T-cell (primary cell): Measurements from ENCODE around the gene HSD17B14. TPM values are rescaled to one million over a fixed set of nuclear protein-coding genes. Genes with fewer than 3 reads are reported as not detected.
"Not testable (repeated sequence)": the region's sequence is repeated elsewhere in the genome, so short reads cannot be mapped to it uniquely, and the experiment has no call there.

Source experiments
- ATAC-seq, 4 experiments: fragments of 200-7000 bp in 3 of 4; fragments of 150-1000 bp in 1 of 4; cut with Tn5 transposase; replicated peaks in 1 of 4; 1 replicate in 3 of 4; 2 replicates in 1 of 4; pipeline ENCODE4 v1.10.0; 2021; ENCODE audit warnings: moderate library complexity in 3 of 4, mild to moderate bottlenecking in 2 of 4, moderate number of reproducible peaks in 1 of 4
- CTCF ChIA-PET, 2 donors: fragments of 300-600 bp; sonication (Branson Sonifier 250); formaldehyde crosslinking; loops; one replicate each; lab custom pipeline; 2022; ENCODE audit warnings: antibody characterized with exemption in 2 of 2; lab: Charles Lee
- POLR2A ChIA-PET, 2 donors: fragments of 300-600 bp; sonication (Branson Sonifier 250); formaldehyde crosslinking; loops; one replicate each; lab custom pipeline; 2022; ENCODE audit warnings: antibody characterized with exemption in 2 of 2; lab: Charles Lee
- DNase-seq, 35 experiments: peaks; one replicate each; pipeline versions ENCODE4 v3.0.0 to v3.0.0-alpha.2; 2013 to 2023
- H3K27ac ChIP-seq: one replicate; pipeline ENCODE4 v1.5.1; 2013; ENCODE audit warnings: low read length
- H3K27me3 ChIP-seq, 2 experiments: replicated peaks in 1 of 2; 1 replicate in 1 of 2; 2 replicates in 1 of 2; pipeline versions ENCODE4 v1.6.1 to v1.7.0; 2013; ENCODE audit warnings: low read length in 1 of 2, mixed read lengths in 1 of 2; ENCODE audit not compliant: control insufficient read depth in 2 of 2, insufficient read depth in 2 of 2; ENCODE audit errors: extremely low read depth in 1 of 2
- H3K36me3 ChIP-seq, 2 donors: 1 replicate in 1 of 2; 2 replicates in 1 of 2; pipeline versions ENCODE4 v1.6.1 to v1.7.0; 2013; ENCODE audit warnings: low read length in 1 of 2; ENCODE audit not compliant: control insufficient read depth in 2 of 2, insufficient read depth in 1 of 2; ENCODE audit errors: extremely low read depth in 1 of 2
- H3K4me1 ChIP-seq, 2 experiments: 1 replicate in 1 of 2; 2 replicates in 1 of 2; pipeline versions ENCODE4 v1.6.1 to v1.7.0; 2013; ENCODE audit warnings: low read length in 2 of 2, mixed read lengths in 1 of 2; ENCODE audit not compliant: insufficient read depth in 2 of 2, control insufficient read depth in 1 of 2; ENCODE audit errors: extremely low read depth in 1 of 2
- H3K4me3 ChIP-seq, 2 donors: 1 replicate in 1 of 2; 2 replicates in 1 of 2; pipeline versions ENCODE4 v1.5.1 to v1.7.0; 2013; ENCODE audit warnings: mild to moderate bottlenecking in 2 of 2, low read length in 1 of 2, moderate library complexity in 1 of 2; ENCODE audit not compliant: control insufficient read depth in 1 of 2; ENCODE audit errors: extremely low read depth in 1 of 2
- H3K9me3 ChIP-seq: 2 replicates; pipeline ENCODE4 v1.7.0; 2013
- H3K27ac Mint-ChIP-seq, 2 donors: one replicate each; pipeline ENCODE4 v1.8.0; 2020 to 2021; ENCODE audit warnings: mild to moderate bottlenecking in 2 of 2, mixed read lengths in 2 of 2
- H3K27me3 Mint-ChIP-seq, 2 donors: one replicate each; pipeline ENCODE4 v1.8.0; 2021 to 2022; ENCODE audit warnings: mixed read lengths in 2 of 2
- H3K36me3 Mint-ChIP-seq: one replicate; pipeline ENCODE4 v1.8.0; 2021; ENCODE audit warnings: mixed read lengths
- H3K4me1 Mint-ChIP-seq, 3 donors: one replicate each; pipeline ENCODE4 v1.8.0; 2020 to 2022; ENCODE audit warnings: mixed read lengths in 3 of 3, mild to moderate bottlenecking in 1 of 3
- H3K4me3 Mint-ChIP-seq, 3 donors: one replicate each; pipeline ENCODE4 v1.8.0; 2020 to 2022; ENCODE audit warnings: mild to moderate bottlenecking in 3 of 3, mixed read lengths in 3 of 3, moderate library complexity in 3 of 3
- H3K9me3 Mint-ChIP-seq, 3 donors: one replicate each; pipeline ENCODE4 v1.8.0; 2020 to 2022; ENCODE audit warnings: mixed read lengths in 3 of 3
- WGBS: methylation state at CpG from one replicate; pipeline ENCODE4 v1.1.5; 2013; ENCODE audit warnings: missing lambda C conversion rate; ENCODE audit not compliant: insufficient coverage; 5-methylcytosine and 5-hydroxymethylcytosine counted together
- total RNA-seq, 35 experiments: library from RNA in 6 of 35; stranded (reverse) in 6 of 35; fragments of 120-200 nt in 1 of 35; gene quantifications; one replicate each; pipeline versions ENCODE4 v1.2.1 to v1.2.4 and lab custom pipeline; 2013 to 2026

The HSD17B14 gene
- total RNA-seq, 5 donors from 2014 or later (not counting 1 experiment from before 2014, with no cell fraction given): 0.58 to 2.1 (median 1.1) TPM; not detected in 1

- DNase-seq: no peak
These were observed 66.0 kb downstream of the HSD17B14 start for GRCh38 chr19:48770266-48770665.

GRCh38 chr19:48768994-48769713, 67.1 kb downstream of the HSD17B14 start:
- Mint-ChIP-seq H3K9me3 (no peaks in the 10 kb centered on the region), H3K36me3 (no peaks in the 10 kb centered on the region), H3K4me3 (no peak overlapping the region), H3K27me3 (peaks cover 20 to 32% of the 10 kb centered on the region in 2 donors), H3K4me1 (no peaks in the 10 kb centered on the region), H3K27ac (peak overlapping the region in 1 of 2 donors; percentile 41)
- H3K4me1 ChIP-seq: no peaks in the 10 kb centered on the region
- no peak overlapping the region for H3K4me3 ChIP-seq
- no peak for DNase-seq
- ChIA-PET POLR2A (interaction anchor here in 1 of 2 donors (0.6 to 0.7 kb wide), 2 partner anchors 31 to 217 kb away, joined by 3 to 4 read pairs; no protein-coding TSS in a partner anchor), CTCF (interaction anchor here in 1 of 2 donors (0.6 kb wide), 2 partner anchors 79 to 768 kb away, joined by 4 to 5 read pairs; no protein-coding TSS in a partner anchor)
- no peak overlapping the region for H3K27ac ChIP-seq
- no peaks in the 10 kb centered on the region for H3K36me3 ChIP-seq
- no peaks in the 10 kb centered on the region for H3K9me3 ChIP-seq
- ATAC-seq: no peak
- H3K27me3 ChIP-seq: peaks cover 2 to 37% of the 10 kb centered on the region in 2 experiments
- 76% methylated on average over 4 of the region's 11 CpGs for whole genome bisulfite sequencing

More at GRCh38 chr19:48770266-48770665, 66.0 kb downstream of the HSD17B14 start:
- Histone ChIP-seq H3K27me3 (peaks cover 2 to 36% of the 10 kb centered on the region in 2 experiments), H3K36me3 (no peaks in the 10 kb centered on the region), H3K27ac (no peak overlapping the region), H3K9me3 (no peaks in the 10 kb centered on the region), H3K4me1 (no peaks in the 10 kb centered on the region), H3K4me3 (no peak overlapping the region)
- ChIA-PET POLR2A (no interaction called here), CTCF (no interaction called here)
- Mint-ChIP-seq H3K36me3 (no peaks in the 10 kb centered on the region), H3K27me3 (peaks cover 16 to 28% of the 10 kb centered on the region in 2 donors), H3K4me1 (no peaks in the 10 kb centered on the region), H3K4me3 (no peak overlapping the region), H3K9me3 (no peaks in the 10 kb centered on the region), H3K27ac (no peak overlapping the region)
- no peak for ATAC-seq
- no CpG with 5 or more reads among the region's 7 CpGs for WGBS

- H3K9me3 ChIP-seq, H3K27ac Mint-ChIP-seq, H3K36me3 Mint-ChIP-seq, H3K4me3 ChIP-seq, H3K27ac ChIP-seq, DNase-seq, ATAC-seq, H3K4me3 Mint-ChIP-seq, H3K4me1 ChIP-seq, H3K9me3 Mint-ChIP-seq, H3K36me3 ChIP-seq, CTCF ChIA-PET, H3K4me1 Mint-ChIP-seq: not testable (repeated sequence)
- H3K27me3 Mint-ChIP-seq: peaks cover 20 to 32% of the 10 kb centered on the region in 2 donors
- POLR2A ChIA-PET: interaction anchor here in 1 of 2 donors (0.7 kb wide), 1 partner anchor 30 kb away, joined by 4 read pairs; no protein-coding TSS in a partner anchor
- WGBS: 28% methylated on average over 2 of the region's 6 CpGs
- H3K27me3 ChIP-seq: peaks cover 2 to 33% of the 10 kb centered on the region in 2 experiments
These were observed 68.0 kb downstream of the HSD17B14 start for GRCh38 chr19:48768171-48768753.

GRCh38 chr19:48765816-48766215, 70.5 kb downstream of the HSD17B14 start:
- H3K27ac Mint-ChIP-seq, H3K27ac ChIP-seq, H3K36me3 Mint-ChIP-seq, H3K9me3 Mint-ChIP-seq, H3K36me3 ChIP-seq, H3K9me3 ChIP-seq, DNase-seq, POLR2A ChIA-PET, H3K4me1 Mint-ChIP-seq, H3K4me3 Mint-ChIP-seq, H3K4me1 ChIP-seq, CTCF ChIA-PET, ATAC-seq, H3K4me3 ChIP-seq: not testable (repeated sequence)
- no CpG with 5 or more reads among the region's 5 CpGs for WGBS
- H3K27me3 ChIP-seq: peaks cover 2 to 40% of the 10 kb centered on the region in 2 experiments
- peaks cover 17 to 27% of the 10 kb centered on the region in 2 donors for H3K27me3 Mint-ChIP-seq

Other genes with a start within 250 kb of the HSD17B14 start
- gene SPACA4, start 229.7 kb downstream of the HSD17B14 start, total RNA-seq: not detected
- gene FAM83E, start 221.4 kb downstream of the HSD17B14 start, total RNA-seq: 1 to 10 TPM in 4 of 5 donors, not detected in 1; 2.3 to 3.0 (median 2.7) TPM
- 1,000 to 10,000 TPM; 2,370 to 2,784 (median 2,662) TPM for gene RPL18, start 217.3 kb downstream of the HSD17B14 start, total RNA-seq
- gene SPHK2, start 217.0 kb downstream of the HSD17B14 start, total RNA-seq: 10 to 100 TPM; 18.0 to 37.0 (median 31.8) TPM
- gene DBP, start 199.1 kb downstream of the HSD17B14 start, total RNA-seq: 10 to 100 TPM; 24.5 to 57.2 (median 56.0) TPM
- gene CA11, start 190.3 kb downstream of the HSD17B14 start, total RNA-seq: 10 to 100 TPM in 4 of 5 donors, 1 to 10 TPM in 1; 8.0 to 18.5 (median 11.0) TPM
- 1 to 10 TPM; 2.2 to 4.2 (median 3.5) TPM for gene NTN5, start 163.5 kb downstream of the HSD17B14 start, total RNA-seq
- gene FUT2, start 140.5 kb downstream of the HSD17B14 start, total RNA-seq: under 1 TPM in 1 of 5 donors, not detected in 4; 0.16 TPM
- gene MAMSTR, start 116.8 kb downstream of the HSD17B14 start, total RNA-seq: 1 to 10 TPM in 4 of 5 donors, under 1 TPM in 1; 0.56 to 2.4 (median 1.6) TPM
- gene RASIP1, start 95.9 kb downstream of the HSD17B14 start, total RNA-seq: under 1 TPM in 3 of 5 donors, not detected in 2; 0.23 to 0.65 (median 0.32) TPM
- gene IZUMO1, start 89.6 kb downstream of the HSD17B14 start, total RNA-seq: not detected
- gene FUT1, start 83.8 kb downstream of the HSD17B14 start, total RNA-seq: under 1 TPM; 0.09 to 0.28 (median 0.15) TPM
- gene FGF21, start 81.0 kb downstream of the HSD17B14 start, total RNA-seq: not detected
- 10 to 100 TPM; 21.5 to 40.6 (median 36.6) TPM for gene BCAT2, start 25.5 kb downstream of the HSD17B14 start, total RNA-seq
- gene PLEKHA4, start 32.1 kb upstream of the HSD17B14 start, total RNA-seq: 10 to 100 TPM in 1 of 5 donors, 1 to 10 TPM in 4; 2.7 to 11.8 (median 5.2) TPM
- 100 to 1,000 TPM in 2 of 5 donors, 10 to 100 TPM in 3; 74.4 to 713 (median 93.6) TPM for gene PPP1R15A, start 35.9 kb upstream of the HSD17B14 start, total RNA-seq
- gene TULP2, start 62.3 kb upstream of the HSD17B14 start, total RNA-seq: under 1 TPM in 1 of 5 donors, not detected in 4; 0.26 TPM
- 100 to 1,000 TPM; 122 to 177 (median 165) TPM for gene NUCB1, start 63.8 kb upstream of the HSD17B14 start, total RNA-seq
- 1 to 10 TPM in 4 of 5 donors, under 1 TPM in 1; 0.93 to 1.7 (median 1.2) TPM for gene DHDH, start 97.2 kb upstream of the HSD17B14 start, total RNA-seq
- 100 to 1,000 TPM in 3 of 5 donors, 10 to 100 TPM in 2; 76.6 to 201 (median 183) TPM for gene BAX, start 118.4 kb upstream of the HSD17B14 start, total RNA-seq
- 1,000 to 10,000 TPM in 2 of 5 donors, 100 to 1,000 TPM in 3; 594 to 1,085 (median 906) TPM for gene FTL, start 128.8 kb upstream of the HSD17B14 start, total RNA-seq
- 10 to 100 TPM; 28.1 to 58.9 (median 52.4) TPM for gene GYS1, start 156.8 kb upstream of the HSD17B14 start, total RNA-seq
- 10 to 100 TPM; 20.3 to 48.7 (median 41.4) TPM for gene RUVBL2, start 157.4 kb upstream of the HSD17B14 start, total RNA-seq
- gene LHB, start 180.6 kb upstream of the HSD17B14 start, total RNA-seq: under 1 TPM in 1 of 5 donors, not detected in 4; 0.57 TPM
- gene CGB3, start 187.8 kb upstream of the HSD17B14 start, total RNA-seq: not detected
- not detected for gene CGB2, start 195.4 kb upstream of the HSD17B14 start, total RNA-seq
- not detected for gene CGB1, start 200.4 kb upstream of the HSD17B14 start, total RNA-seq
- not detected for gene CGB5, start 207.4 kb upstream of the HSD17B14 start, total RNA-seq
- not detected for gene CGB8, start 212.6 kb upstream of the HSD17B14 start, total RNA-seq
- gene CGB7, start 221.3 kb upstream of the HSD17B14 start, total RNA-seq: not detected
- gene NTF4, start 228.3 kb upstream of the HSD17B14 start, total RNA-seq: not detected
- gene KCNA7, start 236.2 kb upstream of the HSD17B14 start, total RNA-seq: not detected
- gene SNRNP70, start 249.0 kb upstream of the HSD17B14 start, total RNA-seq: 100 to 1,000 TPM; 406 to 704 (median 645) TPM